ENCODE results near the gene TRAPPC8. TPM values are rescaled to one million over a fixed set of nuclear protein-coding genes. Genes with fewer than 3 reads are reported as not detected.

TRAPPC8 gene
- total RNA-seq, 1 donor from 2014 or later: 31.5 TPM

- TF ChIP-seq CTCF (IDR thresholded peaks at IDR 0.05; ENCODE audit: insufficient read depth, low read depth, low read length): no peak
- TF ChIP-seq EZH2 (IDR thresholded peaks at IDR 0.05; ENCODE audit: insufficient read depth, low read length): no peak
- Mint-ChIP-seq H3K27ac (ENCODE audit: unreplicated experiment) (no peak overlapping the region), H3K4me3 (ENCODE audit: unreplicated experiment) (no peak overlapping the region), H3K4me1 (ENCODE audit: low read depth, unreplicated experiment) (no peaks in the 10 kb centered on the region), H3K27me3 (ENCODE audit: low read depth, unreplicated experiment) (no peaks in the 10 kb centered on the region), H3K36me3 (ENCODE audit: low read depth, unreplicated experiment) (peaks cover 4% of the 10 kb centered on the region), H3K9me3 (ENCODE audit: unreplicated experiment) (peaks cover 30% of the 10 kb centered on the region)
- H3K9ac ChIP-seq (ENCODE audit: low read length): no peak overlapping the region
- H3K4me1 ChIP-seq (ENCODE audit: insufficient read depth, low read length): no peaks in the 10 kb centered on the region
- H3K4me2 ChIP-seq (ENCODE audit: low read length): no peak overlapping the region
- H4K20me1 ChIP-seq (ENCODE audit: insufficient read depth, low read length): no peaks in the 10 kb centered on the region
- H3K36me3 ChIP-seq (ENCODE audit: insufficient read depth, low read length): no peaks in the 10 kb centered on the region
- H2AFZ ChIP-seq (ENCODE audit: low read depth, low read length): no peak overlapping the region
- no peak for DNase-seq (ENCODE audit: low read depth)
- H3K27me3 ChIP-seq (ENCODE audit: insufficient read depth, low read length): no peaks in the 10 kb centered on the region
- no peaks in the 10 kb centered on the region for H3K79me2 ChIP-seq (ENCODE audit: insufficient read depth, low read length)
- peaks cover 20% of the 10 kb centered on the region for H3K9me3 ChIP-seq (ENCODE audit: insufficient read depth, low read depth, low read length)
- no peak for FAIRE-seq
- H3K27ac ChIP-seq (ENCODE audit: low read depth, low read length): no peak overlapping the region
- no peak overlapping the region for H3K4me3 ChIP-seq (ENCODE audit: insufficient read depth, low read depth, low read length)
Observed at GRCh38 chr18:31976242-31976641, 33.3 kb upstream of the TRAPPC8 start.

- peaks cover 4% of the 10 kb centered on the region for H3K36me3 Mint-ChIP-seq (ENCODE audit: low read depth, unreplicated experiment)
- H3K9me3 Mint-ChIP-seq (ENCODE audit: unreplicated experiment): peaks cover 26% of the 10 kb centered on the region
- no peaks in the 10 kb centered on the region for H3K36me3 ChIP-seq (ENCODE audit: insufficient read depth, low read length)
- H3K9ac ChIP-seq (ENCODE audit: low read length): no peak overlapping the region
- no peak overlapping the region for H3K27ac ChIP-seq (ENCODE audit: low read depth, low read length)
- H3K4me2 ChIP-seq (ENCODE audit: low read length): no peak overlapping the region
- no peak overlapping the region for H3K27ac Mint-ChIP-seq (ENCODE audit: unreplicated experiment)
- no peak for FAIRE-seq
- H3K79me2 ChIP-seq (ENCODE audit: insufficient read depth, low read length): no peaks in the 10 kb centered on the region
- H3K4me3 ChIP-seq (ENCODE audit: insufficient read depth, low read depth, low read length): no peak overlapping the region
- H3K4me1 ChIP-seq (ENCODE audit: insufficient read depth, low read length): no peaks in the 10 kb centered on the region
- no peak for DNase-seq (ENCODE audit: low read depth)
- no peaks in the 10 kb centered on the region for H3K27me3 Mint-ChIP-seq (ENCODE audit: low read depth, unreplicated experiment)
- H2AFZ ChIP-seq (ENCODE audit: low read depth, low read length): no peak overlapping the region
- H3K9me3 ChIP-seq (ENCODE audit: insufficient read depth, low read depth, low read length): peaks cover 19% of the 10 kb centered on the region
- no peaks in the 10 kb centered on the region for H3K27me3 ChIP-seq (ENCODE audit: insufficient read depth, low read length)
- TF ChIP-seq CTCF (IDR thresholded peaks at IDR 0.05; ENCODE audit: insufficient read depth, low read depth, low read length): no peak
- TF ChIP-seq EZH2 (IDR thresholded peaks at IDR 0.05; ENCODE audit: insufficient read depth, low read length): no peak
- H3K4me1 Mint-ChIP-seq (ENCODE audit: low read depth, unreplicated experiment): no peaks in the 10 kb centered on the region
- H4K20me1 ChIP-seq (ENCODE audit: insufficient read depth, low read length): no peaks in the 10 kb centered on the region
- H3K4me3 Mint-ChIP-seq (ENCODE audit: unreplicated experiment): no peak overlapping the region
Observed at GRCh38 chr18:31973929-31974546, 31.1 kb upstream of the TRAPPC8 start.

- Histone ChIP-seq H3K4me2 (ENCODE audit: low read length) (no peak overlapping the region), H3K9me3 (ENCODE audit: insufficient read depth, low read depth, low read length) (peaks cover 12% of the 10 kb centered on the region), H3K79me2 (ENCODE audit: insufficient read depth, low read length) (no peaks in the 10 kb centered on the region), H2AFZ (ENCODE audit: low read depth, low read length) (no peak overlapping the region), H3K9ac (ENCODE audit: low read length) (no peak overlapping the region), H3K27me3 (ENCODE audit: insufficient read depth, low read length) (no peaks in the 10 kb centered on the region), H3K27ac (ENCODE audit: low read depth, low read length) (no peak overlapping the region), H3K36me3 (ENCODE audit: insufficient read depth, low read length) (no peaks in the 10 kb centered on the region), H4K20me1 (ENCODE audit: insufficient read depth, low read length) (no peaks in the 10 kb centered on the region), H3K4me1 (ENCODE audit: insufficient read depth, low read length) (no peaks in the 10 kb centered on the region), H3K4me3 (ENCODE audit: insufficient read depth, low read depth, low read length) (no peak overlapping the region)
- DNase-seq (ENCODE audit: low read depth) (no peak), FAIRE-seq (no peak)
- no peaks in the 10 kb centered on the region for H3K36me3 Mint-ChIP-seq (ENCODE audit: low read depth, unreplicated experiment)
- H3K4me3 Mint-ChIP-seq (ENCODE audit: unreplicated experiment): no peak overlapping the region
- no peaks in the 10 kb centered on the region for H3K4me1 Mint-ChIP-seq (ENCODE audit: low read depth, unreplicated experiment)
- no peak for TF ChIP-seq CTCF (IDR thresholded peaks at IDR 0.05; ENCODE audit: insufficient read depth, low read depth, low read length)
- no peak for TF ChIP-seq EZH2 (IDR thresholded peaks at IDR 0.05; ENCODE audit: insufficient read depth, low read length)
- H3K9me3 Mint-ChIP-seq (ENCODE audit: unreplicated experiment): peaks cover 12% of the 10 kb centered on the region
- no peak overlapping the region for H3K27ac Mint-ChIP-seq (ENCODE audit: unreplicated experiment)
- H3K27me3 Mint-ChIP-seq (ENCODE audit: low read depth, unreplicated experiment): no peaks in the 10 kb centered on the region
Observed at GRCh38 chr18:31970617-31971016, 27.7 kb upstream of the TRAPPC8 start.
